HCT116 (cell line): ENCODE results near the gene ATRN. TPM values are rescaled to one million over a fixed set of nuclear protein-coding genes. Genes with fewer than 3 reads are reported as not detected.

Experiments used
- ATAC-seq: fragments of 200-7000 bp; cut with Tn5 transposase; 2 replicates; pipeline ENCODE4 v1.9.1; 2020; ENCODE audit warnings: mild to moderate bottlenecking, moderate library complexity
- BruUV-seq: library from RNA; stranded (reverse); fragments of 400-500 nt; replicated peaks from 2 replicates; lab custom pipeline; 2021; lab: Mats Ljungman, UMichigan
- CTCF ChIA-PET: fragments of 300-600 bp; sonication (Branson Sonifier 250); formaldehyde crosslinking; loops from one replicate; lab custom pipeline; 2021; ENCODE audit warnings: antibody characterized with exemption; lab: Charles Lee
- POLR2A ChIA-PET: fragments of 300-600, 350-600 bp; sonication (Branson Sonifier 250); formaldehyde crosslinking; loops from one replicate; lab custom pipeline; 2021; ENCODE audit warnings: antibody characterized with exemption; lab: Charles Lee
- RAD21 ChIA-PET, 2 experiments: fragments of 300-600 bp; sonication (Branson Sonifier 250); formaldehyde crosslinking; loops; one replicate each; lab custom pipeline; 2023; ENCODE audit warnings: low total read pairs in 2 of 2; ENCODE audit not compliant: uncharacterized antibody in 2 of 2, unreplicated experiment in 2 of 2, low non-redundant PET in 1 of 2; lab: Charles Lee
- DNase-seq: peaks from one replicate; pipeline ENCODE4 v3.0.0-alpha.2; 2010; ENCODE audit warnings: low read depth, low spot score
- H2AFZ ChIP-seq: fragments of 200-600 bp; shearing (Covaris generic), sonication (generic); 2 replicates; pipeline ENCODE4 v1.6.1; 2017; ENCODE audit warnings: low read depth, mixed run types, mixed read lengths, antibody characterized with exemption, low read length; ENCODE audit not compliant: poor library complexity, severe bottlenecking
- H3K27ac ChIP-seq: 2 replicates; pipeline ENCODE4 v1.5.1; 2012; ENCODE audit warnings: low read depth, low read length
- H3K27me3 ChIP-seq: fragments of 200-600 bp; sonication (generic); 2 replicates; pipeline ENCODE4 v1.6.1; 2016; ENCODE audit warnings: mixed run types, low read length, mixed read lengths; ENCODE audit not compliant: insufficient read depth
- H3K36me3 ChIP-seq, 2 experiments: fragments of 200-500 bp in 1 of 2; fragments of 200-600 bp in 1 of 2; sonication (Bioruptor generic) in 1 of 2; sonication (generic) in 1 of 2; 2 replicates each; pipeline versions ENCODE4 v1.5.1 to v1.6.1; 2014 to 2016; ENCODE audit warnings: low read length in 2 of 2, inconsistent platforms in 1 of 2, mixed read lengths in 1 of 2, mixed run types in 1 of 2; ENCODE audit not compliant: insufficient read depth in 2 of 2, control insufficient read depth in 1 of 2
- H3K4me1 ChIP-seq, 2 experiments: fragments of 200-600 bp in 1 of 2; sonication (generic) in 1 of 2; 2 replicates each; pipeline versions ENCODE4 v1.5.1 to v1.6.1; 2012 to 2017; ENCODE audit warnings: low read length in 2 of 2, inconsistent platforms in 1 of 2, mild to moderate bottlenecking in 1 of 2, mixed read lengths in 1 of 2, mixed run types in 1 of 2, moderate library complexity in 1 of 2; ENCODE audit not compliant: insufficient read depth in 2 of 2, control insufficient read depth in 1 of 2
- H3K4me2 ChIP-seq: fragments of 200-600 bp; sonication (generic); 2 replicates; pipeline ENCODE4 v1.6.1; 2017; ENCODE audit warnings: mixed run types, low read length, mixed read lengths
- H3K4me3 ChIP-seq, 2 experiments: fragments of 200-600 bp in 1 of 2; sonication (generic) in 1 of 2; replicated peaks in 1 of 2; 2 replicates each; pipeline ENCODE4 v1.5.1; 2011 to 2016; ENCODE audit warnings: low read length in 2 of 2, control low read depth in 1 of 2, low read depth in 1 of 2, mild to moderate bottlenecking in 1 of 2, mixed read lengths in 1 of 2, mixed run types in 1 of 2
- H3K79me2 ChIP-seq: fragments of 200-600 bp; sonication (generic); 2 replicates; pipeline ENCODE4 v1.6.1; 2017; ENCODE audit warnings: mild to moderate bottlenecking, mixed run types, low read length, moderate library complexity, mixed read lengths; ENCODE audit not compliant: insufficient read depth
- H3K9ac ChIP-seq: fragments of 200-600 bp; sonication (generic); 2 replicates; pipeline ENCODE4 v1.6.1; 2016; ENCODE audit warnings: low read length, mixed read lengths
- H3K9me2 ChIP-seq: fragments of 200-600 bp; sonication (generic), shearing (Covaris generic); 2 replicates; pipeline ENCODE4 v1.6.1; 2017; ENCODE audit warnings: mixed run types, mild to moderate bottlenecking, moderate library complexity; ENCODE audit not compliant: insufficient read depth
- H3K9me3 ChIP-seq, 2 experiments: fragments of 200-500 bp in 1 of 2; fragments of 200-600 bp in 1 of 2; sonication (Bioruptor generic) in 1 of 2; sonication (generic) in 1 of 2; 2 replicates each; pipeline ENCODE4 v1.6.1; 2014 to 2017; ENCODE audit warnings: low read length in 2 of 2, mixed read lengths in 2 of 2, inconsistent platforms in 1 of 2, low read depth in 1 of 2, mild to moderate bottlenecking in 1 of 2, mixed run types in 1 of 2, moderate library complexity in 1 of 2; ENCODE audit not compliant: control insufficient read depth in 1 of 2, insufficient read depth in 1 of 2
- H4K20me1 ChIP-seq: fragments of 200-600 bp; sonication (generic), shearing (Covaris generic); 2 replicates; pipeline ENCODE4 v1.6.1; 2017; ENCODE audit warnings: mixed run types, mild to moderate bottlenecking, moderate library complexity; ENCODE audit not compliant: insufficient read depth
- CBX3 ChIP-seq: IDR thresholded peaks from 2 replicates; pipeline ENCODE4 v1.6.1; 2012; ENCODE audit warnings: low read depth
- CEBPB ChIP-seq: IDR thresholded peaks from 2 replicates; pipeline ENCODE4 v1.6.1; 2012; ENCODE audit warnings: low read depth
- CTCF ChIP-seq, 3 experiments: fragments of 200-600 bp in 1 of 3; sonication (generic) in 1 of 3; IDR thresholded peaks in 2 of 3; conservative IDR thresholded peaks in 1 of 3; 2 replicates each; pipeline ENCODE4 v1.5.1; 2012 to 2017; ENCODE audit warnings: low read depth in 2 of 3, low read length in 2 of 3, antibody characterized with exemption in 1 of 3, borderline replicate concordance in 1 of 3, control low read depth in 1 of 3, mild to moderate bottlenecking in 1 of 3, mixed read lengths in 1 of 3, mixed run types in 1 of 3, moderate library complexity in 1 of 3; ENCODE audit not compliant: insufficient read depth in 1 of 3
- EGR1 ChIP-seq: IDR thresholded peaks from 2 replicates; pipeline ENCODE4 v1.6.1; 2012; ENCODE audit warnings: low read depth
- EZH2 ChIP-seq: fragments of 200-600 bp; sonication (generic); IDR thresholded peaks from 2 replicates; pipeline ENCODE4 v1.6.1; 2017; ENCODE audit warnings: antibody characterized with exemption, mixed run types
- EZH2phosphoT487 ChIP-seq: fragments of 200-600 bp; IDR thresholded peaks from 2 replicates; pipeline ENCODE4 v1.6.1; 2018; ENCODE audit warnings: antibody characterized with exemption, borderline replicate concordance
- JUND ChIP-seq: IDR thresholded peaks from 2 replicates; pipeline ENCODE4 v1.6.1; 2012
- MAX ChIP-seq: IDR thresholded peaks from 2 replicates; pipeline ENCODE4 v1.6.1; 2012
- POLR2AphosphoS5 ChIP-seq: IDR thresholded peaks from 2 replicates; pipeline ENCODE4 v1.6.1; 2011; ENCODE audit warnings: mild to moderate bottlenecking, low read depth, low read length, moderate library complexity
- SIN3A ChIP-seq: IDR thresholded peaks from 2 replicates; pipeline ENCODE4 v1.6.1; 2012; ENCODE audit warnings: low read depth
- SP1 ChIP-seq: IDR thresholded peaks from 2 replicates; pipeline ENCODE4 v1.6.1; 2012; ENCODE audit warnings: low read depth
- SRF ChIP-seq: IDR thresholded peaks from 2 replicates; pipeline ENCODE4 v1.6.1; 2012; ENCODE audit warnings: low read depth
- TCF7L2 ChIP-seq: IDR thresholded peaks from 2 replicates; pipeline ENCODE4 v1.7.0; 2011; ENCODE audit warnings: borderline replicate concordance, inconsistent platforms; ENCODE audit not compliant: insufficient read depth, insufficient read length; ENCODE audit errors: extremely low read depth
- YY1 ChIP-seq: IDR thresholded peaks from 2 replicates; pipeline ENCODE4 v1.6.1; 2011; ENCODE audit warnings: low read length, low read depth, moderate library complexity, mild to moderate bottlenecking; ENCODE audit not compliant: insufficient replicate concordance; ENCODE audit errors: extremely low read depth
- ZBTB33 ChIP-seq: IDR thresholded peaks from 2 replicates; pipeline ENCODE4 v1.6.1; 2011; ENCODE audit warnings: mild to moderate bottlenecking, low read length, moderate library complexity; ENCODE audit not compliant: insufficient replicate concordance; ENCODE audit errors: extremely low read depth
- ZNF274 ChIP-seq: fragments of 200-500 bp; sonication (Bioruptor generic); IDR thresholded peaks from 2 replicates; pipeline ENCODE4 v1.6.1; 2014; ENCODE audit warnings: mild to moderate bottlenecking, low read depth, low read length, inconsistent platforms
- intact Hi-C: fragments of 100-400 bp; cut with micrococcal nuclease; formaldehyde crosslinking; loops from 2 replicates; pipeline ENCODE4 v1.10.0; 2022
- total RNA-seq: library from RNA; stranded (reverse); gene quantifications from one replicate; pipeline ENCODE4 v1.2.1, GENCODE V29; 2021; ENCODE audit not compliant: unreplicated experiment

The ATRN gene
- total RNA-seq, 1 experiment from 2014 or later, result 24.4 TPM

- intact Hi-C loops, result no loop called here
These were observed 156.7 kb downstream of the ATRN start for GRCh38 chr20:3627476-3627875.

GRCh38 chr20:3628502-3629314 lies 157.9 kb downstream of the ATRN start:
- no peak overlapping the region for H3K4me2 ChIP-seq
- intact Hi-C loops, result no loop called here
- H3K4me1 ChIP-seq, result no peaks in the 10 kb centered on the region
- H2AFZ ChIP-seq, result no peak overlapping the region
- H3K4me3 ChIP-seq, result no peak overlapping the region
- ChIA-PET RAD21 (no interaction called here), POLR2A (interaction anchor here (0.6 kb wide), 1 partner anchor 13 kb away, joined by 3 read pairs; no protein-coding TSS in a partner anchor), CTCF (no interaction called here)
- no peaks in the 10 kb centered on the region for H3K79me2 ChIP-seq
- no peaks in the 10 kb centered on the region for H4K20me1 ChIP-seq
- H3K36me3 ChIP-seq, result no peaks in the 10 kb centered on the region
- no peak overlapping the region for H3K9ac ChIP-seq
- no peaks in the 10 kb centered on the region for H3K9me3 ChIP-seq
- no peak for ATAC-seq
- H3K9me2 ChIP-seq, result no peaks in the 10 kb centered on the region
- DNase-seq, result no peak
- BruUV-seq, result no TSS peak
- no peak overlapping the region for H3K27ac ChIP-seq
- no peaks in the 10 kb centered on the region for H3K27me3 ChIP-seq
- TF ChIP-seq TCF7L2 (no peak), POLR2AphosphoS5 (no peak), EGR1 (no peak), ZNF274 (no peak), MAX (no peak), ZBTB33 (no peak), EZH2 (no peak), EZH2phosphoT487 (no peak), CTCF (IDR thresholded peaks at IDR 0.05 in 2 of 3, conservative IDR thresholded peaks at IDR 0.05 in 1 of 3; ENCODE audit: borderline replicate concordance in 1 of 3, insufficient read depth in 1 of 3, low read depth in 2 of 3, low read length in 2 of 3) (no peak), YY1 (no peak), SIN3A (no peak), SRF (no peak), SP1 (no peak), JUND (no peak), CBX3 (no peak)

More at GRCh38 chr20:3627476-3627875, 156.7 kb downstream of the ATRN start:
- no peak for TF ChIP-seq TCF7L2
- no peak for TF ChIP-seq ZNF274
- no peak for TF ChIP-seq CEBPB
- Histone ChIP-seq H3K36me3 (no peaks in the 10 kb centered on the region), H3K9me3 (no peaks in the 10 kb centered on the region), H3K9ac (no peak overlapping the region), H3K79me2 (no peaks in the 10 kb centered on the region), H3K27me3 (no peaks in the 10 kb centered on the region), H3K4me3 (no peak overlapping the region), H4K20me1 (no peaks in the 10 kb centered on the region), H3K27ac (no peak overlapping the region), H3K4me2 (no peak overlapping the region), H3K9me2 (no peaks in the 10 kb centered on the region), H2AFZ (no peak overlapping the region), H3K4me1 (no peaks in the 10 kb centered on the region)
- no peak for DNase-seq
- ChIA-PET RAD21 (no interaction called here), POLR2A (no interaction called here), CTCF (no interaction called here)
- no TSS peak for BruUV-seq
- no peak for ATAC-seq
